ENCODE results near the gene LINC01488.

Gene LINC01488

GRCh38 chr11:69445131-69445470 is 36.4 kb upstream of the LINC01488 start:
- Histone ChIP-seq H3K36me3 (ENCODE audit: control insufficient read depth, insufficient read depth, low read length) (no peaks in the 10 kb centered on the region), H3K4me3 (ENCODE audit: insufficient read depth, low read depth, low read length, poor library complexity, severe bottlenecking) (no peak overlapping the region), H3K27me3 (replicated peaks; ENCODE audit: control insufficient read depth, insufficient read depth, low read length, poor library complexity, severe bottlenecking) (no peaks in the 10 kb centered on the region), H3K27ac (ENCODE audit: insufficient read depth, low read length, poor library complexity, severe bottlenecking) (no peak overlapping the region), H3K4me1 (ENCODE audit: control insufficient read depth, insufficient read depth, low read length, poor library complexity, severe bottlenecking) (peaks cover 9% of the 10 kb centered on the region), H3K9me3 (ENCODE audit: control insufficient read depth, low read length) (no peaks in the 10 kb centered on the region)
- DNase-seq, result no peak

GRCh38 chr11:69446108-69446507 is 35.4 kb upstream of the LINC01488 start:
- Histone ChIP-seq H3K27me3 (replicated peaks; ENCODE audit: control insufficient read depth, insufficient read depth, low read length, poor library complexity, severe bottlenecking) (no peaks in the 10 kb centered on the region), H3K4me1 (ENCODE audit: control insufficient read depth, insufficient read depth, low read length, poor library complexity, severe bottlenecking) (peaks cover 9% of the 10 kb centered on the region), H3K27ac (ENCODE audit: insufficient read depth, low read length, poor library complexity, severe bottlenecking) (no peak overlapping the region), H3K9me3 (ENCODE audit: control insufficient read depth, low read length) (no peaks in the 10 kb centered on the region), H3K36me3 (ENCODE audit: control insufficient read depth, insufficient read depth, low read length) (no peaks in the 10 kb centered on the region), H3K4me3 (ENCODE audit: insufficient read depth, low read depth, low read length, poor library complexity, severe bottlenecking) (no peak overlapping the region)
- DNase-seq, result no peak

GRCh38 chr11:69447786-69448185 is 33.7 kb upstream of the LINC01488 start:
- Histone ChIP-seq H3K27ac (ENCODE audit: insufficient read depth, low read length, poor library complexity, severe bottlenecking) (no peak overlapping the region), H3K27me3 (replicated peaks; ENCODE audit: control insufficient read depth, insufficient read depth, low read length, poor library complexity, severe bottlenecking) (no peaks in the 10 kb centered on the region)
- no peak for DNase-seq

GRCh38 chr11:69448471-69449284 is 32.8 kb upstream of the LINC01488 start:
- no peaks in the 10 kb centered on the region for H3K36me3 ChIP-seq (ENCODE audit: control insufficient read depth, insufficient read depth, low read length)
- no peaks in the 10 kb centered on the region for H3K9me3 ChIP-seq (ENCODE audit: control insufficient read depth, low read length)
- no peak overlapping the region for H3K27ac ChIP-seq (ENCODE audit: insufficient read depth, low read length, poor library complexity, severe bottlenecking)
- H3K4me1 ChIP-seq (ENCODE audit: control insufficient read depth, insufficient read depth, low read length, poor library complexity, severe bottlenecking), result peaks cover 4% of the 10 kb centered on the region
- no peak overlapping the region for H3K4me3 ChIP-seq (ENCODE audit: insufficient read depth, low read depth, low read length, poor library complexity, severe bottlenecking)
- DNase-seq, result no peak
- no peaks in the 10 kb centered on the region for H3K27me3 ChIP-seq (replicated peaks; ENCODE audit: control insufficient read depth, insufficient read depth, low read length, poor library complexity, severe bottlenecking)

More at GRCh38 chr11:69447786-69448185, 33.7 kb upstream of the LINC01488 start:
- H3K4me1 ChIP-seq (ENCODE audit: control insufficient read depth, insufficient read depth, low read length, poor library complexity, severe bottlenecking), result peaks cover 9% of the 10 kb centered on the region
- H3K9me3 ChIP-seq (ENCODE audit: control insufficient read depth, low read length), result no peaks in the 10 kb centered on the region
- no peaks in the 10 kb centered on the region for H3K36me3 ChIP-seq (ENCODE audit: control insufficient read depth, insufficient read depth, low read length)
- H3K4me3 ChIP-seq (ENCODE audit: insufficient read depth, low read depth, low read length, poor library complexity, severe bottlenecking), result no peak overlapping the region

GRCh38 chr11:69449320-69450063 is 32.0 kb upstream of the LINC01488 start:
- no peaks in the 10 kb centered on the region for H3K9me3 ChIP-seq (ENCODE audit: control insufficient read depth, low read length)
- no peak overlapping the region for H3K4me3 ChIP-seq (ENCODE audit: insufficient read depth, low read depth, low read length, poor library complexity, severe bottlenecking)
- no peak overlapping the region for H3K27ac ChIP-seq (ENCODE audit: insufficient read depth, low read length, poor library complexity, severe bottlenecking)
- DNase-seq, result no peak
- no peaks in the 10 kb centered on the region for H3K27me3 ChIP-seq (replicated peaks; ENCODE audit: control insufficient read depth, insufficient read depth, low read length, poor library complexity, severe bottlenecking)
- no peaks in the 10 kb centered on the region for H3K36me3 ChIP-seq (ENCODE audit: control insufficient read depth, insufficient read depth, low read length)
- no peaks in the 10 kb centered on the region for H3K4me1 ChIP-seq (ENCODE audit: control insufficient read depth, insufficient read depth, low read length, poor library complexity, severe bottlenecking)

- Histone ChIP-seq H3K27ac (ENCODE audit: insufficient read depth, low read length, poor library complexity, severe bottlenecking) (no peak overlapping the region), H3K4me1 (ENCODE audit: control insufficient read depth, insufficient read depth, low read length, poor library complexity, severe bottlenecking) (no peaks in the 10 kb centered on the region), H3K36me3 (ENCODE audit: control insufficient read depth, insufficient read depth, low read length) (no peaks in the 10 kb centered on the region), H3K4me3 (ENCODE audit: insufficient read depth, low read depth, low read length, poor library complexity, severe bottlenecking) (no peak overlapping the region), H3K9me3 (ENCODE audit: control insufficient read depth, low read length) (no peaks in the 10 kb centered on the region), H3K27me3 (replicated peaks; ENCODE audit: control insufficient read depth, insufficient read depth, low read length, poor library complexity, severe bottlenecking) (no peaks in the 10 kb centered on the region)
- no peak for DNase-seq
These were observed 31.2 kb upstream of the LINC01488 start for GRCh38 chr11:69450064-69450856.

GRCh38 chr11:69450857-69451220 is 30.6 kb upstream of the LINC01488 start:
- Histone ChIP-seq H3K4me3 (ENCODE audit: insufficient read depth, low read depth, low read length, poor library complexity, severe bottlenecking) (no peak overlapping the region), H3K27ac (ENCODE audit: insufficient read depth, low read length, poor library complexity, severe bottlenecking) (no peak overlapping the region), H3K4me1 (ENCODE audit: control insufficient read depth, insufficient read depth, low read length, poor library complexity, severe bottlenecking) (no peaks in the 10 kb centered on the region), H3K36me3 (ENCODE audit: control insufficient read depth, insufficient read depth, low read length) (no peaks in the 10 kb centered on the region), H3K9me3 (ENCODE audit: control insufficient read depth, low read length) (no peaks in the 10 kb centered on the region), H3K27me3 (replicated peaks; ENCODE audit: control insufficient read depth, insufficient read depth, low read length, poor library complexity, severe bottlenecking) (no peaks in the 10 kb centered on the region)
- DNase-seq, result no peak

GRCh38 chr11:69451289-69451688 is 30.2 kb upstream of the LINC01488 start:
- Histone ChIP-seq H3K4me3 (ENCODE audit: insufficient read depth, low read depth, low read length, poor library complexity, severe bottlenecking) (no peak overlapping the region), H3K9me3 (ENCODE audit: control insufficient read depth, low read length) (no peaks in the 10 kb centered on the region), H3K27me3 (replicated peaks; ENCODE audit: control insufficient read depth, insufficient read depth, low read length, poor library complexity, severe bottlenecking) (no peaks in the 10 kb centered on the region), H3K36me3 (ENCODE audit: control insufficient read depth, insufficient read depth, low read length) (no peaks in the 10 kb centered on the region), H3K27ac (ENCODE audit: insufficient read depth, low read length, poor library complexity, severe bottlenecking) (no peak overlapping the region), H3K4me1 (ENCODE audit: control insufficient read depth, insufficient read depth, low read length, poor library complexity, severe bottlenecking) (no peaks in the 10 kb centered on the region)
- no peak for DNase-seq

GRCh38 chr11:69452206-69452987 is 29.1 kb upstream of the LINC01488 start:
- Histone ChIP-seq H3K36me3 (ENCODE audit: control insufficient read depth, insufficient read depth, low read length) (no peaks in the 10 kb centered on the region), H3K27ac (ENCODE audit: insufficient read depth, low read length, poor library complexity, severe bottlenecking) (no peak overlapping the region), H3K4me3 (ENCODE audit: insufficient read depth, low read depth, low read length, poor library complexity, severe bottlenecking) (no peak overlapping the region)

More at GRCh38 chr11:69452206-69452987, 29.1 kb upstream of the LINC01488 start:
- no peak for DNase-seq
- Histone ChIP-seq H3K27me3 (replicated peaks; ENCODE audit: control insufficient read depth, insufficient read depth, low read length, poor library complexity, severe bottlenecking) (no peaks in the 10 kb centered on the region), H3K9me3 (ENCODE audit: control insufficient read depth, low read length) (no peaks in the 10 kb centered on the region), H3K4me1 (ENCODE audit: control insufficient read depth, insufficient read depth, low read length, poor library complexity, severe bottlenecking) (no peaks in the 10 kb centered on the region)

All from effector memory CD4-positive, alpha-beta T cell (primary cell).